Smooth muscle cell (in vitro differentiated cells): ENCODE measurements around the gene TMED10. TPM values are rescaled to one million over a fixed set of nuclear protein-coding genes. Genes with fewer than 3 reads are reported as not detected.
"Not testable (repeated sequence)": the region's sequence is repeated elsewhere in the genome, so short reads cannot be mapped to it uniquely, and the experiment has no call there.

Experiments used
- DNase-seq: peaks from one replicate; lab custom pipeline; 2025; ENCODE audit not compliant: unreplicated experiment; lab: John Stamatoyannopoulos, UW
- H2AFZ ChIP-seq: fragments of 200-600 bp; sonication (generic); 2 replicates; pipeline ENCODE4 v1.6.0; 2016; ENCODE audit warnings: antibody characterized with exemption, low read depth, mild to moderate bottlenecking
- H3F3A ChIP-seq: fragments of 200-600 bp; sonication (generic); 2 replicates; pipeline ENCODE4 v1.6.0; 2017; ENCODE audit warnings: antibody characterized with exemption, low read depth
- H3K27ac ChIP-seq: fragments of 200-600 bp; sonication (generic); 2 replicates; pipeline ENCODE4 v1.5.1; 2016; ENCODE audit warnings: low read depth, mild to moderate bottlenecking
- H3K27me3 ChIP-seq: fragments of 200-600 bp; sonication (generic); 2 replicates; pipeline ENCODE4 v1.6.1; 2016; ENCODE audit warnings: low read depth, mild to moderate bottlenecking
- H3K36me3 ChIP-seq: fragments of 200-600 bp; sonication (generic); 2 replicates; pipeline ENCODE4 v1.5.1; 2016; ENCODE audit warnings: low read depth
- H3K4me1 ChIP-seq: fragments of 200-600 bp; sonication (generic); 2 replicates; pipeline ENCODE4 v1.5.1; 2016; ENCODE audit warnings: low read depth
- H3K4me2 ChIP-seq: fragments of 200-600 bp; sonication (generic); 2 replicates; pipeline ENCODE4 v1.6.0; 2016; ENCODE audit warnings: mild to moderate bottlenecking
- H3K4me3 ChIP-seq: fragments of 200-600 bp; sonication (generic); 2 replicates; pipeline ENCODE4 v1.5.1; 2016; ENCODE audit warnings: mild to moderate bottlenecking
- H3K79me2 ChIP-seq: fragments of 200-600 bp; sonication (generic); 2 replicates; pipeline ENCODE4 v1.6.0; 2016; ENCODE audit warnings: low read depth, mild to moderate bottlenecking
- H3K9ac ChIP-seq: fragments of 200-600 bp; sonication (generic); 2 replicates; pipeline ENCODE4 v1.6.0; 2016; ENCODE audit warnings: low read depth
- H3K9me3 ChIP-seq: fragments of 200-600 bp; sonication (generic); replicated peaks from 2 replicates; pipeline ENCODE4 v1.5.1; 2016; ENCODE audit warnings: low read depth
- H4K20me1 ChIP-seq: fragments of 200-600 bp; sonication (generic); 2 replicates; pipeline ENCODE4 v1.6.0; 2016; ENCODE audit warnings: low read depth
- WGBS: methylation state at CpG from one replicate; pipeline ENCODE4 v1.1.7; 2016; ENCODE audit warnings: low lambda C conversion rate; 5-methylcytosine and 5-hydroxymethylcytosine counted together
- polyA plus RNA-seq: library from polyadenylated mRNA; unstranded; fragments of >200 nt; fragmentation: Nextera tagmentation; extraction: Ambion mirVana; gene quantifications from 2 replicates; pipeline ENCODE4 v1.2.1, GENCODE V29; 2016
- total RNA-seq: library from RNA; depleted of rRNA; stranded (reverse); fragments of >200 nt; gene quantifications from 2 replicates; pipeline ENCODE4 v1.2.3, GENCODE V29; 2014
- TF ChIP-seq, protein P1 (sequence below): fragments of 200-600 bp; sonication (generic); IDR thresholded peaks from 2 replicates; pipeline ENCODE4 v1.5.1; 2017; ENCODE audit warnings: borderline replicate concordance, mild to moderate bottlenecking, antibody characterized with exemption; ENCODE audit not compliant: insufficient read depth, poor library complexity, severe bottlenecking

The TMED10 gene
- total and polyA plus RNA-seq, 2 experiments from 2014 or later, result 473 to 566 TPM

DNA sequence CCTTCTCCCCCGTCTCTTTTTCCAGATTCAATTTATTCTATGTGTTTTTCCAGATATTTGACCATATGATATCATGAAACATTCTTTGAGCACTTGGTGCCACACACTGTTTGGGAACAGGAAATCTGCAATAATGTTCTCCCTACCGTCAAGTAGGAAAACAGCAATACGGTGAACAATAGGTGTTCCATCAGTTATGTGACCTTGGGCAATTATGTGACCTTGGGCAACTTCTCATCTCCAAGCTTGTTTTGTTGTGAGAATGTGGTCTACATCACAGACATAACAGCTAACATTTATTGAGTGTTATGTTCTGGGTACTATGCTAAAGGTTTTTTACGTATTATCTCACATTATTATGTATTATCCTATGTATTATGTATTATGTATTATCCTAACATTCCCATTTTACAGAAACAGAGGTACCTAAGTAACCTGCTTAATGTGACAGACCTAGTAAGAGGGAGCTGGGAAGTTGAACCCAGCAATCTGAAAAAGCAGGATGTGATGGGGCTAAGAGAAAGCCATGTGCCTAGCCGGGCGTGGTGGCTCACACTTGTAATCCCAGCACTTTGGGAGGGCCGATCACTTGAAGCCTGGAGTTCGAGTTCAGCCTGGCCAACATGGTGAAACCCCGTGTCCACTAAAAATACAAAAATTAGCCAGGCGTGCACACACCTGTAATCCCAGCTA is 48.4 kb downstream of the TMED10 start:
- H3K4me1 ChIP-seq, result peaks cover 8% of the 10 kb centered on the region
- no peak overlapping the region for H3K4me3 ChIP-seq
- H3K36me3 ChIP-seq, result no peaks in the 10 kb centered on the region
- H3K27ac ChIP-seq, result no peak overlapping the region
- no peak overlapping the region for H2AFZ ChIP-seq
- peaks cover 14% of the 10 kb centered on the region for H4K20me1 ChIP-seq
- DNase-seq, result no peak
- H3K4me2 ChIP-seq, result no peak overlapping the region
- H3K9ac ChIP-seq, result no peak overlapping the region
- H3K27me3 ChIP-seq, result no peaks in the 10 kb centered on the region
- H3F3A ChIP-seq, result peaks cover 21% of the 10 kb centered on the region
- 93% methylated on average over 10 of the region's 10 CpGs for WGBS
- no peaks in the 10 kb centered on the region for H3K9me3 ChIP-seq
- no peaks in the 10 kb centered on the region for H3K79me2 ChIP-seq
- TF ChIP-seq, protein P1, sequence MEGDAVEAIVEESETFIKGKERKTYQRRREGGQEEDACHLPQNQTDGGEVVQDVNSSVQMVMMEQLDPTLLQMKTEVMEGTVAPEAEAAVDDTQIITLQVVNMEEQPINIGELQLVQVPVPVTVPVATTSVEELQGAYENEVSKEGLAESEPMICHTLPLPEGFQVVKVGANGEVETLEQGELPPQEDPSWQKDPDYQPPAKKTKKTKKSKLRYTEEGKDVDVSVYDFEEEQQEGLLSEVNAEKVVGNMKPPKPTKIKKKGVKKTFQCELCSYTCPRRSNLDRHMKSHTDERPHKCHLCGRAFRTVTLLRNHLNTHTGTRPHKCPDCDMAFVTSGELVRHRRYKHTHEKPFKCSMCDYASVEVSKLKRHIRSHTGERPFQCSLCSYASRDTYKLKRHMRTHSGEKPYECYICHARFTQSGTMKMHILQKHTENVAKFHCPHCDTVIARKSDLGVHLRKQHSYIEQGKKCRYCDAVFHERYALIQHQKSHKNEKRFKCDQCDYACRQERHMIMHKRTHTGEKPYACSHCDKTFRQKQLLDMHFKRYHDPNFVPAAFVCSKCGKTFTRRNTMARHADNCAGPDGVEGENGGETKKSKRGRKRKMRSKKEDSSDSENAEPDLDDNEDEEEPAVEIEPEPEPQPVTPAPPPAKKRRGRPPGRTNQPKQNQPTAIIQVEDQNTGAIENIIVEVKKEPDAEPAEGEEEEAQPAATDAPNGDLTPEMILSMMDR, result no peak

DNA sequence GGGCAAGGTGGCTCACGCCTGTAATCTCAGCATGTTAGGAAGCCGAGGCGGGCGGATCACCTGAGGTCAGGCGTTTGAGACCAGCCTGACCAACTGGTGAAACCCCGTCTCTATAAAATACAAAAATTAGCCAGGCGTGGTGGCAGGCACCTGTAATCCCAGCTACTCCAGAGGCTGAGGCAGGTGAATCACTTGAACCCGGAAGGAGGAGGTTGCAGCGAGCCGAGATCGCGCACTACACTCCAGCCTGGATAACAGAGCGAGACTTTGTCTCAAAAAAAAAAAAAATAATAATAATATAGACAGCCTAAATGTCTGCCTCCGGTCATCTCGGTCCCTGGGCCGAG is 49.0 kb downstream of the TMED10 start:
- Histone ChIP-seq H2AFZ (peak overlapping the region; percentile 88), H3K4me3 (peak overlapping the region; percentile 55), H3F3A (peaks cover 19% of the 10 kb centered on the region), H3K9ac (peak overlapping the region; percentile 70), H4K20me1 (peaks cover 10% of the 10 kb centered on the region), H3K4me2 (peak overlapping the region; percentile 71)
- H3K27me3 ChIP-seq, H3K27ac ChIP-seq, H3K4me1 ChIP-seq, H3K9me3 ChIP-seq, H3K79me2 ChIP-seq, H3K36me3 ChIP-seq, DNase-seq: not testable (repeated sequence)
- WGBS, result 87% methylated on average over 16 of the region's 16 CpGs

DNA sequence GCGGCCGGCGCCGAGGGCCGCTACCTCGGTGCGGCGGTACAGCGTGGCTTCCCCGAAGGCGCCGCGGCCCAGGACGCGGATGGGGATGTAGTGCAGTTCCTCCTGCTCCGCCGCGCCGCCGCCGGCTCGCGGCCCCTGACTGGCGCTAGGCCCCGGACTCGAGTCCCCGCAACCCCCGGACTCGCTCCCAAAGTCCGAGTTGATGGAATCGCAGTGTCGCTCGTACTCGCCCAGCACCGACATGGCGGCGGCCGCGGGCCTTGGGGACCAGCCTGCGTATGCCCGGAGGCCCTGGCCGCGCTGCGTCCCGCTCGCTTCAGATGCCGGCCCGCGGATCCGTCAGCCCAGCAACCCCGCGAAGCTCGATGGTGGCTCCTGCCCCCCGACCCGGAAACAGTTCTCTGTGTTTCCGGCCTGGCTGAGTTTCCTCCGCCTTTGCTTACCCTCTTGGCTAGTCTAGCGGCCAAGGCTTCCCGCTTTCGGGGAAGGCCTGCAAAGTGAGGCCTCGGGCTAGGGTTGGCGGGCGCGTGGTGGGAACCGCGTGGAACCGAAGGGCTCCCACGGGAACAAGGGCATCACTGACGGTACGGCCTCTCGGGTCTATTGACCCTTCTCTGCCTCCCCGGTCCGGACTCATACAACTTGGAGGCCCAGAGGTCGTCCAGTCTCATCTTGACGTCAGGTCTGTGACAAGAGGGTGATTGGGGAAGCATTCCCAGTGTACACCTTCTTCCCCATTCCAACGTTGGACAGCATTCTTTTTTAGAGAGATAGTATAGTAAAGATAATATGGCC is 49.5 kb downstream of the TMED10 start, which contains the start of gene NEK9:
TSS of gene NEK9 (minus strand) at position 370 of the 795 bp plus-strand sequence. CDS start at position 243, 127 bp downstream.
- peak within 1 kb of the TSS; percentile 88 for H2AFZ ChIP-seq
- H3K9ac ChIP-seq, result peak within 1 kb of the TSS; percentile 70
- no peaks in the 10 kb centered on the region for H3K79me2 ChIP-seq
- peak within 1 kb of the TSS; percentile 55 for H3K4me3 ChIP-seq
- peak; percentile 10 for DNase-seq
- H4K20me1 ChIP-seq, result peaks cover 4% of the 10 kb centered on the region
- H3K27ac ChIP-seq, result peak within 1 kb of the TSS; percentile 74
- H3K36me3 ChIP-seq, result no peaks in the 10 kb centered on the region
- WGBS, result 37% methylated on average over 45 of the region's 76 CpGs
- peak within 1 kb of the TSS; percentile 71 for H3K4me2 ChIP-seq
- TF ChIP-seq, protein P1, result no peak
- H3K27me3 ChIP-seq, result no peaks in the 10 kb centered on the region
- peaks cover 8% of the 10 kb centered on the region for H3K4me1 ChIP-seq
- H3F3A ChIP-seq, result peaks cover 16% of the 10 kb centered on the region
- H3K9me3 ChIP-seq, result no peaks in the 10 kb centered on the region

DNA sequence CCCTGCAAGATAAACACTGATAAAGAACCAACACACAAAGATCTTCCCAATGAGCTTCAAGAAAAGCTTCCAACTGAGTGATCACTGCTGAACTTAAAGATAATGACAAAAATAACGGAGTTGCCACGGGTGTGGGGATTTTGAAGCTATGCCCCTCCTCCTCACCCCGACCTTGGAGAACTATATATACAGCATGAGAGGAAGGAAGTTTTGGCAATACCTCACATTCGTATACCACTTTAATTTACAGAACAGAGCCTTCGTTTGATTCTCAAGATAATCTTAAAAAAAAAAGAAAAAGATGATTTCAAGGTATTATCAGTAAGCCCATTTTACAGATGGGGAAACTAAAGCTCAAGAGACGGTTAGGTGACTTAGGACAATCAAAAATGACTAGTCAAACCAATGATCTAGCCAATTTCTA is 50.3 kb downstream of the TMED10 start:
- 31% methylated on average over 6 of the region's 6 CpGs for WGBS
- H3K27ac ChIP-seq, result peak overlapping the region; percentile 74
- no peaks in the 10 kb centered on the region for H3K9me3 ChIP-seq
- TF ChIP-seq, protein P1, result no peak
- no peak overlapping the region for H2AFZ ChIP-seq
- peak overlapping the region; percentile 55 for H3K4me3 ChIP-seq
- H3K27me3 ChIP-seq, result no peaks in the 10 kb centered on the region
- H4K20me1 ChIP-seq, result no peaks in the 10 kb centered on the region
- H3K36me3 ChIP-seq, result no peaks in the 10 kb centered on the region
- peak overlapping the region; percentile 71 for H3K4me2 ChIP-seq
- peaks cover 8% of the 10 kb centered on the region for H3K4me1 ChIP-seq
- H3F3A ChIP-seq, result peaks cover 12% of the 10 kb centered on the region
- H3K9ac ChIP-seq, result peak overlapping the region; percentile 70
- DNase-seq, result no peak
- H3K79me2 ChIP-seq, result no peaks in the 10 kb centered on the region
